Nucleus accumbens (tissue), 56 donors: Measurements from ENCODE around the gene ABCC1.

ENCODE experiments used
- DNase-seq, 56 donors: peaks; one replicate each; lab custom pipeline; 2025; lab: John Stamatoyannopoulos, UW

The ABCC1 gene

DNA sequence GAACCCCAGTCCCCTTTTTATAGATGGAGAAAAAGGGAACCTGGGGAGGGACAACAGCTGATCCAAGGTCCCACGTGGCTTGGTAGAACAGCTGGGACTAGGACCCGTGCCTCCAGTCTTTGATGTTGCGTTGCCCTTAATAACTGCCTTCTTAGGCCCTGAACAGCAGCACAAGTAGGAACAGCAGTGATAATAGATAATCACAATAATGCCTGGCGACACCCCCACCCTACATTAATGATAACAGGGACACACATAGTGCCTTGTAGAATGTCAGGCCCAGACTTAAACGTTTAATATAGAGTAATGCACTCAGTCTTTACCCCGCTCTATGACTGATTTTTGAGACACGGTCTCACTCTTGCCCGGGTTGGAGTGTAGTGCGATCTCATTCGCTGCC is 177.5 kb downstream of the ABCC1 start:
- DNase-seq = no peak

GRCh38 chr16:16127469-16128116 is 178.2 kb downstream of the ABCC1 start:
- peak in 41 of 56 donors; percentile 2 to 72 (median 19) for DNase-seq

DNA sequence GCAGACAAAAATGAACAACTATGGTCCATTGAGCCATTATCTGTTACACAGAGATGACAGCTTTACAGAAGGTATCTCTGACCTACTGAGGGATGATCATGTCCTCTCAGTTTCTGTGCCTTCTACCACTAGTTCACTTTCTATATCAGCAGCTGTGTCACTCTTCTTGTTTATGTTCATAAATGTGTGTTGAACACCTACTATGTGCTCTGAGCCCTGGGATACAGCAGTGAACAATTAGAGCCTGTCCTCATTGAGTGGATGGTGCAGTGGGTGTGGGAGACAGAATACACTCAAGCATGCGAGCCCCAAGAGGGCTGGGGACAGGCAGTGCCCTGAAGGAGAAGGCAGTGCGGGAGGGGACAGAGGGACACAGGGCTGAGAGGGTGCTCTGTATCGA is 181.8 kb downstream of the ABCC1 start:
- DNase-seq = no peak

- no peak for DNase-seq
These were observed 182.2 kb downstream of the ABCC1 start for GRCh38 chr16:16131659-16132058.

DNA sequence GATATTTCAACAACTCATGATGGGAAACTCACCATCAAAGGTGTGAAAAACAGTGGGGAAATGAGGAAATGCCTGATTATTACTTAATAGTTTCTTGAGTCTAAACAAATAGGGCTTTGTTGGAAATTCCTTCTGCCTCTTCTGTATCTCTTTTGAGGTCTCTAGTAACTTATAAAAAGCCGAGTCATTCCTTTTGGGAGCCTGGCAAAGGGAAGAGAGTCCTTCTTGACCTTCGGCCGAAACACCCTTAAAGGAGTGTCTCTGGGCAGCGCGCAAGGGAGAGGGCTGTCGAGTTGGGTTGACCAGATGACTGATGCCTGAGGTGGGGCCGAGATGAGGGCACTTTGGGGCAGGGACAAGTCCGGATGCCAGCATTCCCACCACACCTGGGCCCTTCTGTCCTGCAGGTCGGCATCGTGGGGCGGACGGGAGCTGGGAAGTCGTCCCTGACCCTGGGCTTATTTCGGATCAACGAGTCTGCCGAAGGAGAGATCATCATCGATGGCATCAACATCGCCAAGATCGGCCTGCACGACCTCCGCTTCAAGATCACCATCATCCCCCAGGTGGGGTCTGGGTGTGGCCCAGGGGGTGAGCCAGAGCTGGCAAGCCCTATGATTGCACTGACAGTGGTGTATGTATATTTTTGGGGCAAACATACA is 184.7 kb downstream of the ABCC1 start:
- DNase-seq = no peak

DNA sequence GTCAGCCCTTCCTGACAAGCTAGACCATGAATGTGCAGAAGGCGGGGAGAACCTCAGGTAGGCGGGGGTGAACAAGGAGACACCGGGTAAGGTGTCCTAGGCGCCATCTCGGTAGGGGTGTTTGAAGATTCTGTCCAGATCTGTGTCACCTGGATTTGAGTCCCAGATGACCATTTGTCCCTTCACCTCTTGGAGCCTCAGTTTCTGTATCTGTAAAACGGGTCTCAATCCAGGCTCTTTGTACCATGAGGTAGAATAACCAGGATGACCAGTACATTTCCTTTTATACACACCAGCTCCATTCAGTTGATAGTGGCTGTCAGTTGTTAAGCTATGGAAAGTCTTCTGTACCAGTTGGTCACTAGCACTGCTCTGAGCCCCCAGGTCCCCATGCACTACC is 187.2 kb downstream of the ABCC1 start:
- no peak for DNase-seq

DNA sequence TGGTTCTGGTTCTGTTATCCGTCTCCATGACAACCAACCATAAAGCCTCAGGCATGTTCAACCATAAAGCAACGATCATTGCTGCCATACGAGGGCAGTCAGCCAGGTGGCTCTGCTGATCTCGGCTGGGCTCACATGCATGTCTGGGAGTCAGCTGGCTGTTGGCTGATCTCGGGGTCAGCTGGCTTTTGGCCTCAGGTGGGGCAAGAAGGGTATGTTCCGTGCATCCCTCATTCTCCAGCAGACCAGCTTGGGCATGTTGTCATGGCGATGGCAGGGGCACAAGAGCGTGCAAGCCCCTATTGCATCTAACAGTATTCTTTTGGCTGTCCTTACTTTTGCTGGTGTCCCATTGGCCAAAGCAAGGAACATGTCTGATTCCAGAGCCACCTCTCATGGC is 187.7 kb downstream of the ABCC1 start:
- no peak for DNase-seq

DNA sequence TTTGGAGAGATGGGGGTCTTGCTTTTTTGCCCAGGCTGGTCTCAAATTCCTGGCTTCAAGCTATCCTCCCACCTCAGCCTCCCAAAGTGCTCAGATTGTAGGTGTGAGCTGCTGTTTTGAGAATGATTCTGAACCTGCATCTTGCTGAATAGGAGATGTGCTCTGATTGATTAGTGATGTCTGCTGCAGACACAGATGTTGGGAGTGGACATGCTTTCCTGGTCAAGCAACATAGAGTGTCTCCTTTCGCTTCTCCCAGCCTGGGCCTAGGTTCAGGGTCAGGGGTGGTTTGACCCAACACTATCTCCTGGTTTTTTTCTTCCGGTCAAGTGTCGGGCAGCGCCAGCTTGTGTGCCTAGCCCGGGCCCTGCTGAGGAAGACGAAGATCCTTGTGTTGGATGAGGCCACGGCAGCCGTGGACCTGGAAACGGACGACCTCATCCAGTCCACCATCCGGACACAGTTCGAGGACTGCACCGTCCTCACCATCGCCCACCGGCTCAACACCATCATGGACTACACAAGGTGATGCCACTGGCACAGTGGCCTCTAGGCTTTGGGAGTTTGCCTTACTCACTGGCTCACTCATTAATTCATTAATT is 188.7 kb downstream of the ABCC1 start:
- DNase-seq = no peak

DNA sequence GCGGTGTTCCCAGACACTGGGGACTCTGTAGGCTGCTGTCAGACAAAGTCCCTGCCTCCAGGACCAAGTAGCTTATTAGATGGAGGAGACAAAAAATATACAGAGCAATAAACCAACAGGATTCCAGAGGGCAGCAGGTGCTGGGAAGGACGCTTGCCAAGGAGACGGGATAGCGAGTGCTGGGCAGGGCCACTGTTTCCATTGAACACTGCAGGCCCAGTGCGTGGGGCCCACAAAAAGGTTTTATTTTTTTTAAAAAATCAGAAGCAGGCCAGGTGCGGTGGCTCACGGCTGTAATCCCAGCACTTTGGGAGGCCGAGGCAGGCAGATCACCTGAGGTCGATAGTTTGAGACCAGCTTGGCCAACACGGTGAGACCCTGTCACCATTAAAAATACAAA is 189.6 kb downstream of the ABCC1 start:
- DNase-seq = no peak

- no peak for DNase-seq
These were observed 190.4 kb downstream of the ABCC1 start for GRCh38 chr16:16139806-16140205.

DNA sequence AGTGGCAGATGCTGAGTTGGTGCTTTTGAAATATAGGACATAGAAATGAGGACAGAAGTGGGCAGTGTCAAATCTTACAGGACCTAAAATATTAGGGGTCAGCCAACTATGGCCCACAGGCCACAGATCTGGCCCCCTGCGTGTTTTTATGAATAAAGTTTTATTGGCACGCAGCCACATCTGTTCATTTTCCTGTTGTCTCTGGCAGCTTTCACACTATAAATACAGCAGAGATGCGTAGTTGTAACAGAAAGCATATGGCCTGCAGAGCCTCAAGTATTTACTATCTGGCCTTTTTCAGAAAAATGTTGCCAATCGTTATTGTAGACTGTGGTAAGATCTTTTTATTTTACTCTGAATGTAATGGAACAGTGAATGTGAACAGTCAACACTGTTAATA is 191.1 kb downstream of the ABCC1 start:
- no peak for DNase-seq

GRCh38 chr16:16141141-16141540 is 191.7 kb downstream of the ABCC1 start:
- DNase-seq = no peak

- DNase-seq = no peak
These were observed 192.5 kb downstream of the ABCC1 start for GRCh38 chr16:16141784-16142396.

DNA sequence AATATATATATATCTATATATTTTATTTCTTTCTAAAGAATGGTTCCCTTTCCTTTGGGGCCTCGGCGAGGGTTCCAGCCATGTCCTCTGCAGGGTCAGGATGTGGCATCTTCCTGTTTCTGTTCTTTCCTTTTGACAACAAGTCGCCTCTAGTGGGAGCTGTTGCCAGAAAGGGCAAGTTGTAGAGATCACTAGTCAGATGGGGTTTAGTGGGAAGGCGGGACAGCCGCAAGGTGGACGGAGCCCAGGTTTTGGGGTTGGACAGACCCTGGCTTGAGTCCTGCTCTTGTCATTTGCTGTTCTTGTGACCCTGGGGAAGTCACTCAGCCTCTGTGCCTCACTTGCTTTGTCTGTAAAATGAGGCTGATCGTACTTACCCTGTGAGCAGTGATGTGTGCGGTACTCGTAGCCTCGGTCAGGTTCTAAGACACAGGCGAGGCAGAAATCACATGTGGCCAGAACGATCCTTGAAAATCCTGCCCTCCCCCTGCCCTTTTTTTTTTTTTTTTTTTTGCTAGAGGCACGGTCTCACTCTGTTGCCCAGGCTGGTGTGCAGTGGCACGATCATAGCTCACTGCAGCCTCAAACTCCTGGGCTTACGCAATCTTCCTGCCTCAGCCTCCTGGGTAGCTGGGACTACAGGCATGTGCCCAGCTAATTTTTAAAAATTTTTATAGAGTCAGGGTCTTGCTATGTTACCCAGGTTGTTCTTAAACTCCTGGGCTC is 193.8 kb downstream of the ABCC1 start:
- DNase-seq = no peak

DNA sequence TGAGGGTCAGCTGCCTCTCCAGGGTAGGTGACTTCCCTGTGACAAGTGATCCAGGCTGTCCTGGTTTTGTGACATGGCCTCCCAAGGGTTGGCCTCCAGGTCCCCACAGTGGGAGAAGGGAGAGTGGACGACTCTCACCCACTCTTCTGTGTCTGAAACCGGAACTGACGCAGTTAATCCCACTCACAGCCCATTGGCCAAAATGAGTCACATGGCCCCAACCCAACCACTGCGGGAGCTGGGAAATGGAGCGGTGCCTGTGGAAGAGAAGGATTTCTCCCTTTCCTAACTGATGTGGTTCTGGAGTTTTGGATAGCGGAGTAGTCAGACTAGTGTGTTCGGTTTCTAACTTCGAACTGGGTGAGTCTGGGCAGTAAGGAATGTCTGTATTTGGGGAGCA is 194.5 kb downstream of the ABCC1 start:
- DNase-seq = no peak

- DNase-seq = no peak
These were observed 195.0 kb downstream of the ABCC1 start for GRCh38 chr16:16144416-16144815.

DNA sequence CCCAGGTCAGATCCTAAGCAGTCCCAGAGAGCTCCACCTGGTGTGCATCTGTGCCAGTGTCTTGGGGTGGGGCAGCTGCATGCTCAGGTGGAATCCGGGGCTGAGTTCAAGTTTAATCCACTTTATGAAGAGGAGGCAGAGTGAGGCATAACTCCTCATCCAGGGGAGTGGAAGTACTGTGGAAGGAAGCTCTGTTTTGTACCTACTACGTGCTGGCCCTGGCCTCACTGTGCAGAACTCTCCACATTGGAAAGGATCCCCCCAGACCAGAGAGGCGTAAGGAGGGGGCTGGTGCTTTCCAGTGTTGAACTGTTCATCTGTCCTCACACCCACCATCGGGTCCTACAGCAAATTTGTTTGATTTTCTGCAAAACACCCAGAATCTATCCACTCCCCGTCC is 195.9 kb downstream of the ABCC1 start:
- DNase-seq = no peak

GRCh38 chr16:16146380-16147315 is 197.2 kb downstream of the ABCC1 start:
- peak in 3 of 56 donors; percentile 5 to 13 (median 10) for DNase-seq

GRCh38 chr16:16147316-16147999 is 198.0 kb downstream of the ABCC1 start:
- no peak for DNase-seq
